ENCODE results near the gene HENMT1. TPM values are rescaled to one million over a fixed set of nuclear protein-coding genes. Genes with fewer than 3 reads are reported as not detected.

HENMT1 gene
- total and polyA plus RNA-seq, 9 of the 15 experiments (the other 6 are each of a cell fraction or from before 2014, with no cell fraction given) = not detected

GRCh38 chr1:108691942-108692723 is 31.2 kb upstream of the HENMT1 start, which contains the start of gene PRPF38B (continued):
- TF ChIP-seq, protein P1, sequence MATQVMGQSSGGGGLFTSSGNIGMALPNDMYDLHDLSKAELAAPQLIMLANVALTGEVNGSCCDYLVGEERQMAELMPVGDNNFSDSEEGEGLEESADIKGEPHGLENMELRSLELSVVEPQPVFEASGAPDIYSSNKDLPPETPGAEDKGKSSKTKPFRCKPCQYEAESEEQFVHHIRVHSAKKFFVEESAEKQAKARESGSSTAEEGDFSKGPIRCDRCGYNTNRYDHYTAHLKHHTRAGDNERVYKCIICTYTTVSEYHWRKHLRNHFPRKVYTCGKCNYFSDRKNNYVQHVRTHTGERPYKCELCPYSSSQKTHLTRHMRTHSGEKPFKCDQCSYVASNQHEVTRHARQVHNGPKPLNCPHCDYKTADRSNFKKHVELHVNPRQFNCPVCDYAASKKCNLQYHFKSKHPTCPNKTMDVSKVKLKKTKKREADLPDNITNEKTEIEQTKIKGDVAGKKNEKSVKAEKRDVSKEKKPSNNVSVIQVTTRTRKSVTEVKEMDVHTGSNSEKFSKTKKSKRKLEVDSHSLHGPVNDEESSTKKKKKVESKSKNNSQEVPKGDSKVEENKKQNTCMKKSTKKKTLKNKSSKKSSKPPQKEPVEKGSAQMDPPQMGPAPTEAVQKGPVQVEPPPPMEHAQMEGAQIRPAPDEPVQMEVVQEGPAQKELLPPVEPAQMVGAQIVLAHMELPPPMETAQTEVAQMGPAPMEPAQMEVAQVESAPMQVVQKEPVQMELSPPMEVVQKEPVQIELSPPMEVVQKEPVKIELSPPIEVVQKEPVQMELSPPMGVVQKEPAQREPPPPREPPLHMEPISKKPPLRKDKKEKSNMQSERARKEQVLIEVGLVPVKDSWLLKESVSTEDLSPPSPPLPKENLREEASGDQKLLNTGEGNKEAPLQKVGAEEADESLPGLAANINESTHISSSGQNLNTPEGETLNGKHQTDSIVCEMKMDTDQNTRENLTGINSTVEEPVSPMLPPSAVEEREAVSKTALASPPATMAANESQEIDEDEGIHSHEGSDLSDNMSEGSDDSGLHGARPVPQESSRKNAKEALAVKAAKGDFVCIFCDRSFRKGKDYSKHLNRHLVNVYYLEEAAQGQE (IDR thresholded peaks at IDR 0.05; ENCODE audit: borderline replicate concordance) = no peak
- TF ChIP-seq, protein P1 (CRISPR knock-in tag; IDR thresholded peaks at IDR 0.05; ENCODE audit: low read depth) = peak; percentile 11; the same call in 1 of the 2 replicates
- TF ChIP-seq HDAC1 (IDR thresholded peaks at IDR 0.05) (peak in 1 of 2 experiments; percentile 80; a peak in 2 of 4 replicates), ATF6 (CRISPR knock-in tag; IDR thresholded peaks at IDR 0.05) (peak; percentile 7; the same call in 1 of the 2 replicates), PML (IDR thresholded peaks at IDR 0.05; ENCODE audit: low read length) (peak; percentile 95), POLR2H (tag; IDR thresholded peaks at IDR 0.05; ENCODE audit: low read depth) (peak; percentile 96), HCFC1 (IDR thresholded peaks at IDR 0.05; ENCODE audit: low read depth, low read length) (peak; percentile 73), LEF1 (IDR thresholded peaks at IDR 0.05) (peak; percentile 29; the same call in 1 of the 2 replicates)
